Skin epidermis (tissue), 12 donors: ENCODE results near the gene HMCN1.
A peak's percentile ranks its signal among the peaks of the same experiment; 100 is the strongest.

Experiments used
- H3K27ac ChIP-seq, 21 experiments: fragments of 200-600 bp; sonication (generic) in 11 of 21; one replicate each; pipeline ENCODE4 v1.5.0; 2020; ENCODE audit warnings: mild to moderate bottlenecking in 3 of 21, inconsistent platforms in 2 of 21, moderate library complexity in 2 of 21
- H3K4me3 ChIP-seq, 7 experiments: fragments of 200-600 bp; sonication (generic) in 2 of 7; one replicate each; pipeline ENCODE4 v1.5.0; 2020; ENCODE audit warnings: inconsistent platforms in 2 of 7, mild to moderate bottlenecking in 2 of 7, moderate library complexity in 1 of 7

The HMCN1 gene

GRCh38 chr1:186099336-186100104, 365.3 kb downstream of the HMCN1 start:
- Histone ChIP-seq H3K4me3 (no peak overlapping the region), H3K27ac (peak overlapping the region in 5 of 21 experiments; percentile 0 to 21 (median 9))

- H3K4me3 ChIP-seq: no peak overlapping the region
- H3K27ac ChIP-seq: peak overlapping the region in 2 of 21 experiments; percentile 44 to 55
Measured at GRCh38 chr1:186102107-186102506, 367.9 kb downstream of the HMCN1 start.

GRCh38 chr1:186102547-186103148, 368.5 kb downstream of the HMCN1 start:
- Histone ChIP-seq H3K27ac (peak overlapping the region in 3 of 21 experiments; percentile 28 to 55 (median 44)), H3K4me3 (no peak overlapping the region)

GRCh38 chr1:186104459-186104858, 370.3 kb downstream of the HMCN1 start:
- Histone ChIP-seq H3K27ac (no peak overlapping the region), H3K4me3 (no peak overlapping the region)

GRCh38 chr1:186112280-186112679, 378.1 kb downstream of the HMCN1 start:
- H3K27ac ChIP-seq: no peak overlapping the region
- no peak overlapping the region for H3K4me3 ChIP-seq

GRCh38 chr1:186113461-186113860, 379.3 kb downstream of the HMCN1 start:
- no peak overlapping the region for H3K4me3 ChIP-seq

GRCh38 chr1:186118724-186119123, 384.5 kb downstream of the HMCN1 start:
- H3K4me3 ChIP-seq: no peak overlapping the region
- H3K27ac ChIP-seq: no peak overlapping the region

More at GRCh38 chr1:186113461-186113860, 379.3 kb downstream of the HMCN1 start:
- H3K27ac ChIP-seq: no peak overlapping the region

- no peak overlapping the region for H3K27ac ChIP-seq
- H3K4me3 ChIP-seq: no peak overlapping the region
Measured at GRCh38 chr1:186122837-186123236, 388.6 kb downstream of the HMCN1 start.

- Histone ChIP-seq H3K4me3 (no peak overlapping the region), H3K27ac (no peak overlapping the region)
Measured at GRCh38 chr1:186125035-186125434, 390.8 kb downstream of the HMCN1 start.

GRCh38 chr1:186125511-186125910, 391.3 kb downstream of the HMCN1 start:
- Histone ChIP-seq H3K27ac (no peak overlapping the region), H3K4me3 (no peak overlapping the region)

GRCh38 chr1:186129758-186130157, 395.6 kb downstream of the HMCN1 start:
- Histone ChIP-seq H3K27ac (no peak overlapping the region), H3K4me3 (no peak overlapping the region)

- Histone ChIP-seq H3K27ac (no peak overlapping the region), H3K4me3 (no peak overlapping the region)
Measured at GRCh38 chr1:186139115-186139514, 404.9 kb downstream of the HMCN1 start.

GRCh38 chr1:186139701-186140100, 405.5 kb downstream of the HMCN1 start:
- H3K27ac ChIP-seq: peak overlapping the region in 1 of 21 experiments; percentile 5
- H3K4me3 ChIP-seq: no peak overlapping the region

- Histone ChIP-seq H3K27ac (peak overlapping the region in 1 of 21 experiments; percentile 29), H3K4me3 (no peak overlapping the region)
Measured at GRCh38 chr1:186142159-186142558, 408.0 kb downstream of the HMCN1 start.

GRCh38 chr1:186142916-186143315, 408.7 kb downstream of the HMCN1 start:
- Histone ChIP-seq H3K27ac (peak overlapping the region in 1 of 21 experiments; percentile 22), H3K4me3 (no peak overlapping the region)

- peak overlapping the region in 1 of 21 experiments; percentile 48 for H3K27ac ChIP-seq
- no peak overlapping the region for H3K4me3 ChIP-seq
Measured at GRCh38 chr1:186143481-186143880, 409.3 kb downstream of the HMCN1 start.

GRCh38 chr1:186144505-186144904, 410.3 kb downstream of the HMCN1 start:
- H3K27ac ChIP-seq: peak overlapping the region in 2 of 21 experiments; percentile 13 to 48
- no peak overlapping the region for H3K4me3 ChIP-seq

- no peak overlapping the region for H3K27ac ChIP-seq
- H3K4me3 ChIP-seq: no peak overlapping the region
Measured at GRCh38 chr1:186146974-186147373, 412.8 kb downstream of the HMCN1 start.

GRCh38 chr1:186149591-186149990, 415.4 kb downstream of the HMCN1 start:
- no peak overlapping the region for H3K27ac ChIP-seq
- no peak overlapping the region for H3K4me3 ChIP-seq

GRCh38 chr1:186152227-186152619, 418.0 kb downstream of the HMCN1 start:
- peak overlapping the region in 2 of 21 experiments; percentile 5 to 7 for H3K27ac ChIP-seq
- no peak overlapping the region for H3K4me3 ChIP-seq

GRCh38 chr1:186152620-186153239, 418.5 kb downstream of the HMCN1 start:
- Histone ChIP-seq H3K27ac (no peak overlapping the region), H3K4me3 (no peak overlapping the region)
